GM18511 (cell line): ENCODE measurements around the gene TFB1M.
A peak's percentile ranks its signal among the peaks of the same experiment; 100 is the strongest.
"Not testable (repeated sequence)": the region's sequence is repeated elsewhere in the genome, so short reads cannot be mapped to it uniquely, and the experiment has no call there.

Experiments used
- ATAC-seq: cut with Tn5 transposase; IDR thresholded peaks from one replicate; pipeline ENCODE4 v1.9.1; 2021; ENCODE audit warnings: mild to moderate bottlenecking, moderate library complexity; ENCODE audit not compliant: unreplicated experiment

The TFB1M gene

DNA sequence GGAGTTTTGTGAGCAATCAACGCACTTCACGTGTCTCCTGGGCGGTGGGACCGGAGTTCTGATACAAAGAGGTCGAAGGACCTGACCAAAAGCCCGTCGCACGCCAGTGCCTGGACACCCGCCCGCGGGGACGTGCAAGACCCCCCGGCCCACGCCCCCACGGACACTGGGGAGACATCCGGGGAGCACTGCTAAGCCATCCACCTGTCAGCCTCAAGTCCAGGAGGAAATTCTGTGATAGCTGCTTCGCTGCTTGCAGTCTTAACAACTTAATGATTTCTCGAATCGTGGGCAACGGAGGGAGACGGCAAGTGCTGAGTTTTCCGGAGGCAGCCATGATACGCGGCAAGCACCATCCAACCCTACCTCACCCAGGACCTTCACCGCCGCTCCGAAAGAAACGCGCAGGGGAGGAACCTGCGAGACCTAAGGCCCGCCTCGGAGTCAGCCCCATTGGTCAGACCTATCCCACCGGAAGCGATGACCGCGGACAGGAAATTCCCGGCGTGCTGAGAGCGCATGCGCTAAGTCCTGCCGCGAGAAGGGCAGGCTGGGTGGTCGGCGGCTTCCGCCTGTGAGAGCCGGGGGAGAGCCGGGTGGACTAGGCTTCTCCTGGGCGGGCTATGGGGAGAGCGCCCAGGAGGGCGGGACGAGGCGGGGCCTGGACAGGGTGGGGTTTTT is at the start of gene TFB1M:
TFB1M (minus strand) TSS at position 393 of the 681 bp plus-strand sequence; CDS start at position 337, 56 bp downstream.
- ATAC-seq = peak; percentile 95

DNA sequence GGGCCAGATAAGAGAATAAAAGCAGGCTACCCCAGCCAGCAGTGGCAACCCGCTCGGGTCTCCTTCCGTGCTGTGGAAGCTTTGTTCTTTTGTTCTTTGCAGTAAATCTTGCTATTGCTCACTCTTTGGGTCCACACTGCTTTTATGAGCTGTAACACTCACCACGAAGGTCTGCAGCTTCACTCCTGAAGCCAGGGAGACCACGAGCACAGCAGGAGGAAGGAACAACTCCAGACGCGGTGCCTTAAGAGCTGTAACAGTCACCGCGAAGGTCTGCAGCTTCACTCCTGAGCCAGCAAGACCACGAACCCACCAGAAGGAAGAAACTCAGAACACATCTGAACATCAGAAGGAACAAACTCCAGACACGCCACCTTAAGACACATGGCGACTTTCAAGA is 49.7 kb upstream of the TFB1M start:
- ATAC-seq = not testable (repeated sequence)

DNA sequence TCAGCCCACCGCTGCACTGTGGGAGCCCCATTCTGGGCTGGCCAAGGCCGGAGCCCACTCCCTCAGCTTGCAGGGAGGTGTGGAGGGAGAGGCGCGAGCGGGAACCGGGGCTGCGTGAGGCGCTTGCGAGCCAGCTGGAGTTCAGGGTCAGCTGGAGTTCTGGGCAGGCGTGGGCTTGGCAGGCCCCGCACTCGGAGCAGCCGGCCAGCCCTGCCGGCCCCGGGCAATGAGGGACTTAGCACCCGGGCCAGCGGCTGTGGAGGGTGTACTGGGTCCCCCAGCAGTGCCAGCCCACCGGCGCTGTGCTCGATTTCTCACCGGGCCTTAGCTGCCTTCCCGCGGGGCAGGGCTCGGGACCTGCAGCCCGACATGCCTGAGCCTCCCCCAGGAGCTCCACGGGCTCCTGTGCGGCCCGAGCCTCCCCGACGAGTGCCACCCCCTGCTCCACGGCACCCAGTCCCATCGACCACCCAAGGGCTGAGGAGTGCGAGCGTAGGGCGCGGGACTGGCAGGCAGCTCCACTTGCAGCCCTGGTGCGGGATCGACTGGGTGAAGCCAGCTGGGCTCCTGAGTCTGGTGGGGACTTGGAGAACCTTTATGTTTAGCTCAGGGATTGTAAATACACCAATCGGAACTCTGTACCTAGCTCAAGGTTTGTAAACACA is 48.8 kb upstream of the TFB1M start:
- ATAC-seq = not testable (repeated sequence)

DNA sequence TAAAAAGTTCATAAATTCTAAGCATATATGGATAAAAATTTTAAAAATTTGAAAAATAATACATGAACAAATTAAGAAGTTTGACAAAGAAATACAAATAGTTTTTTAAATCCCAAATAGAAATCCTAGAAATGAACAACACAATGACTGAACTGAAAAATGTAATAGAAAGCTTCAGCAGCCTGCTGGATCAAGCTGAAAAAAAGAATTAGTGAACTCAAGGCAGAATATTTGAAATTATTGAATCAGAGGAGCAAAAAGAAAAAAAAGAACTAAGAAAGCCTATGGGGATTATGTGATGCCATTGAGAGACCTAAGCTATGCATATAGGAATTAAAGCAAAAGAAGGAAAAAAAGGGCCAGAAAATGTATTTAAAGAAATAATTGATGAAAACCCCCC is 39.9 kb upstream of the TFB1M start:
- ATAC-seq = no peak

DNA sequence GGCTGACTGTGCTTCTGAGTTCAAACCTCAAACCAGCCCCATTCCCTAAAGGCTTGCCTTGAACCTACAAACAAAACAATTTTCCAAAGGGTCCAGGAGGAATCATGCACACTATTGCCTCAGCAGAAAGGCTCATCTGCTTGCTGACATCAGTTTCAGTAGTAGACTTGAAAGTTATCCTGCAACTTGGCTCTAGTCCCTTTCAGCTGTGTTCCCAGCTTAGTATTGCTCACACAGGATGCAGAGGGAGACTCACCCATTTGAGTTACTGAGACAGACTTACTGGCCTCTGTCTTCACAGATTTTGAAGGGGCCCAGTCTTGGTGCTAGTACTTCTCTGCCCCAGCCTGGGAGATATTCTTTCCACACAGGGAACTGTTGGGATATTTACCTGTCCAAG is 38.5 kb upstream of the TFB1M start:
- peak; percentile 29 for ATAC-seq

DNA sequence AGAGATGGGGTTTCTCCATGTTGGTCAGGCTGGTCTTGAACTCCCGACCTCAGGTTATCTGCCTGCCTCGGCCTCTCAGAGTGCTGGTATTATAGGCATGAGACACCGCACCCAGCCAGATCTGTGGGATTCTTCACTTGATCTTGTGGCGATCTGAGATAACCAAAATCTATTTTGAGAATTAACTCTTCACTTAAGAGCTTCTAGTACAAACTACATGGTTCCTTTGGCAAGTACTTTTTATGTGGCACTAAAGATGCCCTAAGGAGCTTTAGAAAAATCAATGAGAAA is 37.8 kb upstream of the TFB1M start:
- ATAC-seq = no peak

DNA sequence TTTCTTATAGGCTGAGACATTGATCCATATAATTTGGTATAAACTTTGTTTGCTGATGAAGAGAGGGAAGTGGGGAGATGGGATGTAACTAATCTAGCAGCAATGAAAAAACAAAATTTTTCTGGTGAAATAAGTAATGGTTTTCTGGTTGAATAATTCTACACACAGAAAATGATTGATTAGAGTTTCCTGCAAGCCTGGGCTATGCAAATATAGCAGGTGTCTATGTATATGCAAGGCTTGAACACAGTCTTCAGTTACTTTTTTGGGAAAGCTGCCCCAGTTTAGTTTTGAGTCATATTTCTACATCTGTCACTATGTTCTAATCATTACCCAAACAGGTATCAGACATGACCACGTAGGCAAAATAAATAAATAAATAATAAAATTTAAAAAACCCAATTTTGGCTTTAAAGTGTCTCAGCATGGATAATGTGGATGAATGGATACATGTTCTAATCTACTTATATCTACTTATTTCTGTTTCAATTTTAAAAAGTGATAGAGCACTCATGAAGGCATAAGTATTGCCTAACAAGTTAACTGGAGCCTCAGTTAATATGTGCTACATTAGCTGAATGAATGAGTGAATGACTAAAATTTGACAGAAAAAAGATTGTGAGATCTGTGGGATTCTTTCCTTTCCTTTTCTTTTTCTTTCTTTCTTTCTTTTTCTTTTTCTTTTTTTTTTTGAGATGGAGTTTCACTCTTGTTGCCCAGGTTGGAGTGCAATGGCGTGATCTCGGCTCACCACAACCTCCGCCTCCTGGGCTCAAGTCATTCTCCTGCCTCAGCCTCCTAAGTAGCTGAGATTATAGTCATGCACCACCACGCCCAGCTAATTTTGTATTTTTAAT is 37.2 kb upstream of the TFB1M start:
- peak; percentile 92 for ATAC-seq

DNA sequence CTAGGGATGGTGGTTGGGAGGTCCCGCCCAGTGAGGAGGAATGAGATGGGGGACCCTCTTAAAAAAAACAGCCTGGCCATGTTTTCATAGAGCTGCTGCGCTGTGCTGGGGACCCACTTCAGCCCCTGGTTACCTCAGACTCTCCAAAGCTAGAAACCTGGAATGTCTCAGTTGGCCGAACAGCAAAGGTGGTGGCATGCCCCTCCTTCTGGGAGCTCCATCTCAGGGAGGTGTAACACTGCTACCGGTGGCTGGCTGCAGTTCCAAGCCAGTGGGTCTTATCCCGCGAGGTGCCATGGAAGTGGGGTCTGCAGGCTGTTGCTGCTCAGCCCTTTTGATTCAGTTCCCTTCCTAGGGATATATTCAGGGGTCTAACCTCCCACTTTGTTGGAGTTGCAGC is 35.7 kb upstream of the TFB1M start:
- no peak for ATAC-seq

DNA sequence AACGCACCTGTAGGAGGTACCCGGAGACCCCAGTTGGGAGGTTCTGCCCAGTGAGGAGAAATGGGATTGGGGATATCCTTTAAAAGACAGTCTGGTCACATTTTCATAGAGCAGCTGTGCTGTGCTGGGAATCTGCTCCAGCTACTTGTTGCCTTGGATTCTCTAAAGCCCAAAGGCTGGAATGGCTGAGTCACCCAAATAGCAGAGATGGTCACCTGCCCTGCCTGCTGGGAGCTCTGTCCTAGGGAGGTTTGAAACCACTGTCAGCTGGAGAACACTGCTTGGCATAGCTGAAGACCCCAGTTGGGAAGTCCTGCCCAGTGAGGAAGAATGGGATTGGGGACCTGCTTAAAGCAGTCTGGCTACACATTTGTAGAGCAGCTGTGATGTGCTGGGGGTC is 34.8 kb upstream of the TFB1M start:
- ATAC-seq = no peak

DNA sequence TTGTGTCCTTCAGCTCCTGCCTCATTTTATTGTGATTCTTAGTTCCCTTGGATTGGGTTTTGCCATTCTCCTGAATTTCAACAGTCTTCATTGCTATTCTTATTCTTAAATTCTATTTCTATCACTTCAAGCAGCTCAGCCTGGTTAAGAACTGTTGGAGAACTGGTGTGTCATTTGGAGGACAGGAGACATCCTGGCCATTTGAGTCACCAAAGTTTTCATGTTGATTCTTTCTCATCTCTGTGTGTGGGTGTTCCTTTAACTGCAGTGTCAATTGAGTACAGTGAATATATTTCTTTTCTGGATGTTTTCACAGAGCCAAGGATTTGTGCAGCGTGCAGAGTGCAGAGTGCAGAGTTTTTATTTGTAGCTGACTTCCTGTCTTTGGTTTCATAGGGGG is 33.5 kb upstream of the TFB1M start:
- no peak for ATAC-seq

DNA sequence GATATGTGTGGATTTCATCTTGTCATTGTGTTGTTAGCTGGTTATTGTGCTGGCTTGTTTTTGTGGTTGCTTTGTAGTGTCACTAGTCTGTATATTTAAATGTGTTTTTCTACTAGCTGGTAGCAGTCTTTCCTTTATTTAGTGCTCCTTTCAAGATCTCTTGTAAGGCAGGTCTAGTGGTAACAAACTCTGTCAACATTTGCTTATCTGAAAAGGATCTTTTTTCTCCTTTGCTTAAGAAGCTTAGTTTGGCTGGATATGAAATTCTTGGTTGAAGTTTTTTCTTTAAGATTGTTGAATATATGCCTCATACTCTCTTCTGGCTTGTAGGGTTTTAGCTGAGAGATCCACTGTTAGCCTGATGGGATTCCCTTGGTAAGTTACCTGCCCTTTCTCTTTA is 32.7 kb upstream of the TFB1M start:
- ATAC-seq = no peak

DNA sequence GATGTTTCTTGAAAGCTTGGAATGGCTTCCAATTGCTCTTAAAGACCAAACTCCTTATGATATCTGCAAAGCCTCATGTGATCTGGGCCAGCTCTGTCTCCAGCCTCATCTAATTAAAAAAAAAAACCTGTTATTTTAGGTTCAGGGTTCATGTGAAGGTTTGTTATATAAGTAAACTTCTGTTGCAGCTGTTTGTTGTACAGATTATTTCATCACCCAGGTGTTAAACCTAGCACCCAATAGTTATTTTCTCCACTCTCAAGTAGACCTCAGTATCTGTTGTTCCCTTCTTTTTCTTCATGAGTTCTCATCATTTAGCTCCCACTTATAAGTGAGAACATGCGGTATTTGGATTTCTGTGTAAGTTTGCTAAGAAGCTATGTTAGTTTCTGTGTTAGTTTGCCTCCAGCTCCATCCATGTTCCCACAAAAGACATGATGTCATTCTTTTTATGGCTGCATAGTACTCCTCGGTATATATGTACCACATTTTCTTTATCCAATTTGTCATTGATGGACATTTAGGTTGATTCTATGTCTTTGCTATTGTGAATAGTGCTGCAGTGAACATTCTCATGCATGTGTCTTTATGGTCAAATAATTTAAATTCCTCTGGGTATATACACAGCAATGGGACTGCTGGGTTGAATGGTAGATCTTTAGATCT is 30.2 kb upstream of the TFB1M start:
- ATAC-seq = no peak

DNA sequence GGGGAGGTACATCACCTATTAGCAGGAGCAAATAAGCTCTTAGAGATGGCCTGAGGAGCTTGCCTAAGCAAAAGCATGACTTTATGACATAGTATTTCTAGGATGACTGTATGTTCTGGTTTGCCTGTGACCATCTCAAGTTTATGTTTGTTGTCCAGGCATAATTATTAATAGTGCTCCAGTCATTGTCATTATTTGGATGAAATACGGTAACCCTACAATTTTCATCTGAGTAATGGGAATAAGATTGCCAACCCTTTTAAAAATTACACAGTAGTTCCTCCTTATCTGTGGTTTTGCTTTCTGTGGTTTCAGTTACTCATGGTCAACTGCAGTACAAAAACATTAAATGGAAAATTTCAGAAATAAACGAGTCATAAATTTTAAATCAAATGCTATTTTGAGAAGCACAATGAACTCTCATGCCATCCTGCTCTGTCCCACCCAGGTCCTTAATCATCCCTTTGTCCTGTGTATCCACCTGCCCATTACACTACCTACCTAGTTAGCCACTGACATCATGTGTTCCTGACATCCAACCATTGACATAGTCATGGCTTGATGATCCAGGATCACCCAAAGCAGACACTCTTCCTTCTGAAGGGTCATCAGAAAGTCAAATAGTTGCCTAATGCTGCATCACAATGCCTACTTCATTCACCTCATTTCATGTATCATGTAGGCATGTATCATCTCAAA is 27.0 kb upstream of the TFB1M start:
- ATAC-seq = peak; percentile 69

DNA sequence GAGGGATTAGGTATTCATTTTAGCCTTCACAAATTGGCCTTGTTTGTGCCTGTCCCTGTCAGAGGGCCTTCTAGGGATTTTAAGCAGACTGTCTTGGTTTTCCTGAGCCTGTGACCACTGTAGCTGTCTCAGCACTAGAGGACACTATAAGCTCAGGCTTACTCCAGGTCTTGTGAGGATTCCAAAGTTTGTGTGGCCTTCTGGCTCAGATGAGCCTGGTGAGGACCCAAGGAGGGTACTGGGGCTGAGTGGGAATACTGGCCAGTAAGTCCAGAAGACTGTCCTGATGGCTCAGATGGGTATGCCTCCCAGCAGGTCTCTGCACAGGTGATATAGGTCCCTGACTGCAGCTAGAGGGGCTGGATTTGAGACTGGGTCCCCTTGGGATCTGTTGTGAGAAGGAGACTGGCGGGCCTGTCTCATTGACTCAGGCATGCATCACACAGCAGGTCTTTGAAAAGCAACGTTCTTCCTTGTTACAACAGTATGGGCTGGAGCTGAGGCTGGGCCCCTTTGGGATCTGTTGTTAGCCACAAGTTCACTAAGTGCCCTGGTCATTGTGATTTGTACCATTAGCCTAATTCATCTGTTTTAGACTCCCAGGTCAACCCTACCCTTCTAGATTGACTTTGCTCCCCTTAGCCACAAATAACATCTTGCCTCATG is 26.3 kb upstream of the TFB1M start:
- peak; percentile 34 for ATAC-seq

DNA sequence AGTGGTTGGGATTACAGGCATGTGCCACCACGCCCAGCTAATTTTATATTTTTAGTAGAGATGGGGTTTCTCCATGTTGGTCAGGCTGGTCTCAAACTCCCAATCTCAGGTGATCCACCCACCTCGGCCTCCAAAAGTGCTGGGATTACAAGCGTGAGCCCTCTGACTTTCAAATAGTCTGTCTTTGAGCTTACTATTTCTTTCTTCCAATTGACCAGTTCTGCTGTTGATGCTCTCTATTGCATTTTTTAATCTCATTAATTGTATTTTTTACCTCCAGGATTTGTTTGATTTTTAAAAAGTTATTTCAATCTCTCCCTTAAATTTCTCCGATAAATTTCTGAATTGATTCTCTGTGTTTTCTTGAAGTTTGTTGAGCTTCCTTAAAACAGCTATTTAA is 25.6 kb upstream of the TFB1M start:
- ATAC-seq = not testable (repeated sequence)

DNA sequence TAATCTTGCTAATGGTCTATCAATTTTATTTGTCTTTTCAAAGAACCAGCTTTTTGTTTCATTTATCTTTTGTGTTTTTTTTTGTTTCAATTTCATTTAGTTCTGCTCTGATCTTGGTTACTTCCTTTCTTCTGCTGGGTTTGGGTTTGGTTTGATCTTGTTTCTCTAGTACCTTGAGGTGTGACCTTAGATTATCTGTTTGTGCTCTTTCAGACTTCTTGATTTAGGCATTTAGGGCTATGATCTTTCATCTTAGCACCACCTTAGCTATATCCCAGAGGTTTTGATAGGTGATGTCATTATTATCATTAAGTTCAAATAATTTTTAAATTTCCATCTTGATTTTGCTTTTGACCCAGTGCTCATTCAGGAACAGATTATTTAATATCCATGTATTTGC is 24.0 kb upstream of the TFB1M start:
- not testable (repeated sequence) for ATAC-seq

DNA sequence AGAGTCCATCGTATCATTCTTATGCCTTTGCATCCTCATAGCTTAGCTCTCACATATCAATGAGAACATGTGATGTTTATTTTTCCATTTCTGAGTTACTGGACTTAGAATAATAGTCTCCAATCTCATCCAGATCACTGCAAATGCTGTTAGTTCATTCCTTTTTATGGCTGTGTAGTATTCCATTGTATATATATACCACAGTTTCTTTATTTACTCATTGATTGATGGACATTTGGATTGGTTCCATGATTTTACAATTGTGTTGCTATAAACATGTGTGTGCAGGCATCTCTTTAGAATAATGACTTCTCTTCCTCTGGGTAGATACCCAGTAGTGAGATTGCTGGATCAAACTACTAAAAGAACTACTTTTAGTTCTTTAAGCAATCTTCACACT is 21.0 kb upstream of the TFB1M start:
- no peak for ATAC-seq

DNA sequence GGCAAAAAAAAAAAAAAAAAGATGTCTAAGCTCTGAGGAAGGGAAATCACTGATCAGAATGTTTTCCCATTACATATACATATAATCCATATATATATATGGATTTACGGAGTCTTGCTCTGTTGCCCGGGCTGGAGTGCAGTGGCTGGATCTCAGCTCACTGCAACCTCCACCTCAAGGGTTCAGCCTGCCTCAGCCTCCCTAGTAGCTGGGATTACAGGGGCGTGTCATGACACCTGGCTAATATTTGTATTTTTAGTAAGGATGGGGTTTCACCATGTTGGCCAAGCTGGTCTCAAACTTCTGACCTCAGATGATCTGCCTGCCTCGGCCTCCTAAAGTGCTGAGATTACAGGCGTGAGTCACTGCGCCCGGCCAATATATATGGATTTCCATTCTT is 19.8 kb upstream of the TFB1M start:
- peak; percentile 19 for ATAC-seq

DNA sequence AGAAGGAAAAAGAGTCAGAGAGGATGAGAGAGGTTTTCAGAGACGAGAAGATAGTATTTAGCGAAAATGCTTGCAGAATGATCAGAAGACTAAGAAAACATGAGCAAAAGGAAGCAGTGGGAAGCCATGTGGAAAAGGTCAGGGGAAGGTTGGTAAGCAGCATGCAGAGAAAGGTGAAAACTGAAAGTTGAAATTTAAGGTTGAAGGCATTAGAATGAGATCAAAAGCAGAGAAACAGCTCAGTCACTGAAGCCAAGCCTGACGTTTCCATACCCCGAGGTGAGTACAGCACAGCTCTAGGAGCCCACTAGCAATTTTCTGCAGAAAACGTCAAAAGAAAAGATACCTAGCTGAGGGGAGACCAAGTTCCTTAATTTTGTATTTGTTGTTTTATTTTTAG is 19.1 kb upstream of the TFB1M start:
- peak; percentile 86 for ATAC-seq

DNA sequence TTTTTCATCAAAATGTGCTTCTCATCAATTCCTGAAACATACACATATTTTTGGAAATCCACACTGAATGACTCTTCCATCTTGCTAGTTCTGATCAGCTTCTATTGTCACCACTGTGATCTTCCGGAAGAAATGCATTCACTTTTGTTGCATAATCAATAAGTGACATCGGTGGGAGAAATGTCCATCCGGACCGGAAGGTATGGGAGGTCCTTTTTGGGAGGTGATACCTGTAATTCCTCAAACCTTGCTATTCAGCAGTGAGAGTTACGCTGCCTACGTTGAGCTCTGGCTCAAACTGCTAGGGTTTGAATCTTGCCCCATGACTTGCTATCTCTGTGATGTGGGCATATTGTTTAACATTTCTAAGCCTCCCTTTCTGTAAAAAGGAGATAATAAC is 16.6 kb upstream of the TFB1M start:
- ATAC-seq = no peak
